ENCODE data around the gene OR2B3. TPM values are rescaled to one million over a fixed set of nuclear protein-coding genes. Genes with fewer than 3 reads are reported as not detected.

OR2B3 gene, protein sequence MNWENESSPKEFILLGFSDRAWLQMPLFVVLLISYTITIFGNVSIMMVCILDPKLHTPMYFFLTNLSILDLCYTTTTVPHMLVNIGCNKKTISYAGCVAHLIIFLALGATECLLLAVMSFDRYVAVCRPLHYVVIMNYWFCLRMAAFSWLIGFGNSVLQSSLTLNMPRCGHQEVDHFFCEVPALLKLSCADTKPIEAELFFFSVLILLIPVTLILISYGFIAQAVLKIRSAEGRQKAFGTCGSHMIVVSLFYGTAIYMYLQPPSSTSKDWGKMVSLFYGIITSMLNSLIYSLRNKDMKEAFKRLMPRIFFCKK
- not detected for total RNA-seq

DNA sequence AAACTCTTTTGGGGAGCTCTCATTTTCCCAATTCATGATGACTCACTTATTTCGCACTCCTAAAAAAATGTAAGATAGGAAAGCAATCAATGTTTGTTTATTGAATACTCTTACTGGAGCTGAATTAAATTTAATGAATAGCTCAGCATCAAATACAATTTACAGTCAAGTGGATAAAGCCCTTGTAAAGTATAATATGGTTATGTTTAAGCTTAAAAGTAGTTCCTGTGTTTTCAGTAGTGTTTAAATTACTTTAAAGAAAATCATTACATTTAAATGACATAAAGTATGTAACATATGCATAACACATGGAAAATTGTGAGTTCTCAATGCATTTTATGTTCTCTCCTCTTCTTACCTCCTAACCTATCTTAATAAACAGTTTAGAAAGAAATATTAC is at the start of gene OR2B3:
Gene OR2B3 (minus strand): TSS at position 101 of the 400 bp plus-strand sequence. CDS start 65 bp downstream, at position 36.

DNA sequence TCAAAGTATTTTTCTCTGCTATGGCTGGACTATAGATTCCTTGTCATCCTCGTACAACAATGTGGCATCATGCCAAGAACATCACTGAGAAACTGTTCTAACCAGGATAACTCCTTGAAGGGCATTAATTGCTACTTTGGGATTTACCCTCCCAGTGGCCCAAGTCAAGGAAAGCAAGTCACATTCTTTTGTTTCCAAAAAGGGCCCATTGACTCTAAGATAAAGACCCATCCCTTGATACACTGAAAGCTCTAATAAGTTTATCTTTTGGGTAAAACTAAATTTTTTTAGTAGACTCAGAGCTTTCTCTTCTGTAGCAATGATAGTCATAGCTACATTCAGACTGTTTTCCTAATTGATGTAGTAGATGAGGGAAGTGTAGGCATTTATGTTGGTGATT is 20.6 kb upstream of the OR2B3 start, which contains the start of gene OR2J3:
Gene OR2J3 (plus strand): TSS at position 301 of the 400 bp plus-strand sequence. CDS start 3,833 bp downstream, outside the sequence.

DNA sequence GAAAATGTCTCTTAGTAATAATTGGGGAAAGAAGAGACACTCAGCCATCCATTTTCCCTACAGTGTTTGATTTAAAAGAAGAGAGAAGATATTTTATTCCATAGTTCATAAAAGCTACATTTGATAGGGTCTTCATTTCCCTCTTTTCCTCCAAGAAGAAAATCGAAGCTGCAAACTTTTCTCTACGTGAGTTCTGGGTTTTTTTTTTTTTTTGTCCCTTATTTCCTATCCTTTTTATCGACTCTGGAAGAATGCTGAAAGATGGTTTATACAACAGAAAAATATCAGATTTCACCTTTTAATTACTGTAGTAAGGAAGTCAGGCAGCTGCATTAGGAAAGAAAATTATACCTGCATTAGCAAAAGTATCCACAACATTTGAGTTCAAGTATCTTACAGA is 12.1 kb upstream of the OR2B3 start, which contains the start of gene OR2J1:
Gene OR2J1 (plus strand): TSS at position 301 of the 400 bp plus-strand sequence. CDS start 1,453 bp downstream, outside the sequence.

DNA sequence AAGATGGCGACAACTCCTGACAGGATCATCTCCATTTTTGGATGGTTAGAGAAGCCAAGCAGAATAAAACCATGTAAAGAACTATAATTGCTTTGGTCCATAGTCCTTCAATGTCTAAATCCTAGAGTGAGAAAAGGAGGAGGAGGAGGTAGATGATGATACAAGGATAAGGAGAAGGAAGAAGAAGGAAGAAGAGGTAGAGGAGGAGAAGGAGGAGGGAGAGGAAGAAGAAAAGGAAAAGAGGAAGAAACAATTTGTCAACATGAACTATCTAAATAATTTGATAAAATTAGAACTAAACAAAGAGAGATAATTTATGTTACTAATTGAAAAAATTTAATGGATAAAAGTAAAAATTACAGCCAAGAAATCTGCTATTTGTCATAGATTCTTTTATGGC is 42.0 kb downstream of the OR2B3 start, which contains the start of gene OR2W1:
Gene OR2W1 (minus strand): TSS at position 101 of the 400 bp plus-strand sequence. CDS start 0 bp downstream, at position 101.

Other genes with a start within 250 kb of the OR2B3 start
- gene TRIM27, start 163.3 kb downstream of the OR2B3 start, total RNA-seq = 66.6 TPM
- gene ZNF311, start 82.0 kb downstream of the OR2B3 start, total RNA-seq = 2.6 TPM
- gene OR2W1, start 42.1 kb downstream of the OR2B3 start, total RNA-seq = not detected
- gene OR2J1, start 12.2 kb upstream of the OR2B3 start, total RNA-seq = not detected
- gene OR2J3, start 20.7 kb upstream of the OR2B3 start, total RNA-seq = not detected
- gene OR2J2, start 83.6 kb upstream of the OR2B3 start, total RNA-seq = 0.12 TPM
- gene OR14J1, start 214.4 kb upstream of the OR2B3 start, total RNA-seq = not detected

All from metanephros (tissue), 1 donor.